ENCODE measurements around the gene DAPK1. TPM values are rescaled to one million over a fixed set of nuclear protein-coding genes. Genes with fewer than 3 reads are reported as not detected.

DAPK1 gene
- total and polyA plus RNA-seq, 2 donors (not counting 3 experiments of a cell fraction or from before 2014, with no cell fraction given): 58.9 to 119 TPM

- H3K9ac ChIP-seq (replicated peaks; ENCODE audit: extremely low read depth, insufficient read depth, low read length): no peak overlapping the region
- no peaks in the 10 kb centered on the region for H3K9me1 ChIP-seq (replicated peaks; ENCODE audit: control insufficient read depth, extremely low read depth, insufficient read depth, low read length)
- H3K4me2 ChIP-seq (ENCODE audit: insufficient read depth, low read length): no peak overlapping the region
- TF ChIP-seq FOS (IDR thresholded peaks at IDR 0.05; ENCODE audit: borderline replicate concordance, insufficient read depth, low read length): no peak
- no peak for TF ChIP-seq POLR2AphosphoS5 (IDR thresholded peaks at IDR 0.05; ENCODE audit: insufficient read depth, low read depth, low read length)
- TF ChIP-seq POLR2A (IDR thresholded peaks at IDR 0.05; ENCODE audit: low read depth, low read length): no peak
- TF ChIP-seq EZH2 (IDR thresholded peaks at IDR 0.05; ENCODE audit: borderline replicate concordance, low read depth, low read length, severe bottlenecking): no peak
- no peak for TF ChIP-seq MYC (IDR thresholded peaks at IDR 0.05; ENCODE audit: low read depth, low read length)
- no peak for TF ChIP-seq JUN (IDR thresholded peaks at IDR 0.05; ENCODE audit: borderline replicate concordance, insufficient read depth, insufficient read length, low read depth)
- TF ChIP-seq, protein P1, sequence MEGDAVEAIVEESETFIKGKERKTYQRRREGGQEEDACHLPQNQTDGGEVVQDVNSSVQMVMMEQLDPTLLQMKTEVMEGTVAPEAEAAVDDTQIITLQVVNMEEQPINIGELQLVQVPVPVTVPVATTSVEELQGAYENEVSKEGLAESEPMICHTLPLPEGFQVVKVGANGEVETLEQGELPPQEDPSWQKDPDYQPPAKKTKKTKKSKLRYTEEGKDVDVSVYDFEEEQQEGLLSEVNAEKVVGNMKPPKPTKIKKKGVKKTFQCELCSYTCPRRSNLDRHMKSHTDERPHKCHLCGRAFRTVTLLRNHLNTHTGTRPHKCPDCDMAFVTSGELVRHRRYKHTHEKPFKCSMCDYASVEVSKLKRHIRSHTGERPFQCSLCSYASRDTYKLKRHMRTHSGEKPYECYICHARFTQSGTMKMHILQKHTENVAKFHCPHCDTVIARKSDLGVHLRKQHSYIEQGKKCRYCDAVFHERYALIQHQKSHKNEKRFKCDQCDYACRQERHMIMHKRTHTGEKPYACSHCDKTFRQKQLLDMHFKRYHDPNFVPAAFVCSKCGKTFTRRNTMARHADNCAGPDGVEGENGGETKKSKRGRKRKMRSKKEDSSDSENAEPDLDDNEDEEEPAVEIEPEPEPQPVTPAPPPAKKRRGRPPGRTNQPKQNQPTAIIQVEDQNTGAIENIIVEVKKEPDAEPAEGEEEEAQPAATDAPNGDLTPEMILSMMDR (IDR thresholded peaks at IDR 0.05; ENCODE audit: extremely low read depth in 1 of 2, insufficient read depth in 1 of 2, low read depth in 1 of 2, low read length in 2 of 2): no peak
- no peak for TF ChIP-seq MAX (IDR thresholded peaks at IDR 0.05; ENCODE audit: insufficient read depth, insufficient read length)
- TF ChIP-seq GATA2 (IDR thresholded peaks at IDR 0.05; ENCODE audit: insufficient read depth, insufficient read length, low read depth, low read length): no peak
- H3K27me3 ChIP-seq (ENCODE audit: control insufficient read depth in 2 of 2, insufficient read depth in 2 of 2, low read length in 2 of 2): no peaks in the 10 kb centered on the region
- BruUV-seq (replicated peaks): no TSS peak
- dilution Hi-C loops (cut with MboI; ENCODE audit: extremely low pct_ligation_motif_present, low sequenced_read_pairs): no loop called here
- H4K20me1 ChIP-seq (replicated peaks; ENCODE audit: control insufficient read depth, extremely low read depth, insufficient read depth, low read length): peaks cover 2% of the 10 kb centered on the region
- CTCF ChIA-PET: no interaction called here
- H3K27ac ChIP-seq (ENCODE audit: insufficient read depth, low read depth, low read length): no peak overlapping the region
- peaks cover 5% of the 10 kb centered on the region for H3K79me2 ChIP-seq (ENCODE audit: control insufficient read depth, insufficient read depth, low read length)
- no peaks in the 10 kb centered on the region for H3K36me3 ChIP-seq (ENCODE audit: control insufficient read depth in 2 of 2, extremely low read depth in 1 of 2, insufficient read depth in 2 of 2, low read length in 2 of 2)
- POLR2A ChIA-PET: no interaction called here
- intact Hi-C loops (cut with micrococcal nuclease): no loop called here
- H2AFZ ChIP-seq (ENCODE audit: low read depth, low read length): no peak overlapping the region
- peaks cover 14% of the 10 kb centered on the region for H3K4me1 ChIP-seq (ENCODE audit: control insufficient read depth, extremely low read depth, insufficient read depth, low read length)
- no peaks in the 10 kb centered on the region for H3K9me3 ChIP-seq (replicated peaks; ENCODE audit: control insufficient read depth, insufficient read depth, low read length)
- no peak overlapping the region for H3K4me3 ChIP-seq (replicated peaks in 1 of 3; ENCODE audit: insufficient read depth in 1 of 3, low read depth in 1 of 3, low read length in 3 of 3)
- DNase-seq (ENCODE audit: low read depth, low spot score) (no peak), FAIRE-seq (no peak)
These were observed 42.9 kb downstream of the DAPK1 start for GRCh38 chr9:87540444-87541105.
